Neural progenitor cell (in vitro differentiated cells): ENCODE results near the gene DHRS4. TPM values are rescaled to one million over a fixed set of nuclear protein-coding genes. Genes with fewer than 3 reads are reported as not detected.

ENCODE experiments used
- DNase-seq: peaks from one replicate; pipeline ENCODE4 v3.0.0-alpha.2; 2016; ENCODE audit warnings: low spot score
- H2AFZ ChIP-seq: fragments of 200-600 bp; sonication (generic); replicated peaks from 2 replicates; pipeline ENCODE4 v1.6.1; 2016; ENCODE audit warnings: antibody characterized with exemption
- H3F3A ChIP-seq: fragments of 200-600 bp; sonication (generic); 2 replicates; pipeline ENCODE4 v1.6.1; 2016; ENCODE audit warnings: antibody characterized with exemption, low read depth
- H3K27ac ChIP-seq: fragments of 200-600 bp; sonication (generic); 2 replicates; pipeline ENCODE4 v1.5.1; 2016; ENCODE audit warnings: mild to moderate bottlenecking
- H3K27me3 ChIP-seq: fragments of 200-600 bp; sonication (generic); 2 replicates; pipeline ENCODE4 v1.6.1; 2016; ENCODE audit warnings: mild to moderate bottlenecking, moderate library complexity
- H3K36me3 ChIP-seq: fragments of 200-600 bp; sonication (generic); 2 replicates; pipeline ENCODE4 v1.5.1; 2016
- H3K4me1 ChIP-seq: fragments of 200-600 bp; sonication (generic); 2 replicates; pipeline ENCODE4 v1.6.1; 2016; ENCODE audit warnings: mixed run types
- H3K4me2 ChIP-seq: fragments of 200-600 bp; sonication (generic); 2 replicates; pipeline ENCODE4 v1.6.1; 2016
- H3K4me3 ChIP-seq: fragments of 200-600 bp; sonication (generic); 2 replicates; pipeline ENCODE4 v1.5.1; 2016
- H3K79me2 ChIP-seq: fragments of 200-600 bp; sonication (generic); 2 replicates; pipeline ENCODE4 v1.6.1; 2016; ENCODE audit warnings: low read depth
- H3K9ac ChIP-seq: fragments of 200-600 bp; sonication (generic); 2 replicates; pipeline ENCODE4 v1.6.1; 2016
- H3K9me3 ChIP-seq: fragments of 200-600 bp; sonication (generic); 2 replicates; pipeline ENCODE4 v1.5.1; 2016; ENCODE audit warnings: low read depth
- H4K20me1 ChIP-seq: fragments of 200-600 bp; sonication (generic); 2 replicates; pipeline ENCODE4 v1.6.1; 2016; ENCODE audit warnings: low read depth
- H3K27ac Mint-ChIP-seq: 3 replicates; pipeline ENCODE4 v1.8.0; 2021; ENCODE audit warnings: mixed read lengths
- H3K27me3 Mint-ChIP-seq: 2 replicates; pipeline ENCODE4 v1.8.0; 2022; ENCODE audit warnings: low read depth, mild to moderate bottlenecking, inconsistent platforms, moderate library complexity, mixed read lengths; ENCODE audit not compliant: insufficient read depth
- H3K36me3 Mint-ChIP-seq: 3 replicates; pipeline ENCODE4 v1.8.0; 2021; ENCODE audit warnings: mixed read lengths
- H3K4me1 Mint-ChIP-seq: 3 replicates; pipeline ENCODE4 v1.8.0; 2021; ENCODE audit warnings: mixed read lengths
- H3K4me3 Mint-ChIP-seq: 3 replicates; pipeline ENCODE4 v1.8.0; 2021; ENCODE audit warnings: mild to moderate bottlenecking, moderate library complexity, mixed read lengths
- H3K9me3 Mint-ChIP-seq: 3 replicates; pipeline ENCODE4 v1.8.0; 2020; ENCODE audit warnings: mixed read lengths
- EZH2 ChIP-seq: fragments of 200-600 bp; sonication (generic); IDR thresholded peaks from 2 replicates; pipeline ENCODE4 v1.6.1; 2017; ENCODE audit warnings: antibody characterized with exemption, mild to moderate bottlenecking, moderate library complexity
- EZH2phosphoT487 ChIP-seq: fragments of 200-600 bp; sonication (generic); IDR thresholded peaks from 2 replicates; pipeline ENCODE4 v1.6.1; 2017; ENCODE audit warnings: antibody characterized with exemption
- total RNA-seq: library from RNA; depleted of rRNA; stranded (reverse); fragments of >200 nt; gene quantifications from 2 replicates; pipeline ENCODE4 v1.2.3, GENCODE V29; 2015; ENCODE audit warnings: low replicate concordance
- TF ChIP-seq, protein P1 (sequence below): fragments of 200-600 bp; sonication (generic); IDR thresholded peaks from 2 replicates; pipeline ENCODE4 v1.5.1; 2017; ENCODE audit warnings: antibody characterized with exemption, mild to moderate bottlenecking

DHRS4 gene
- total RNA-seq, 1 donor from 2014 or later: 18.6 TPM

DNA sequence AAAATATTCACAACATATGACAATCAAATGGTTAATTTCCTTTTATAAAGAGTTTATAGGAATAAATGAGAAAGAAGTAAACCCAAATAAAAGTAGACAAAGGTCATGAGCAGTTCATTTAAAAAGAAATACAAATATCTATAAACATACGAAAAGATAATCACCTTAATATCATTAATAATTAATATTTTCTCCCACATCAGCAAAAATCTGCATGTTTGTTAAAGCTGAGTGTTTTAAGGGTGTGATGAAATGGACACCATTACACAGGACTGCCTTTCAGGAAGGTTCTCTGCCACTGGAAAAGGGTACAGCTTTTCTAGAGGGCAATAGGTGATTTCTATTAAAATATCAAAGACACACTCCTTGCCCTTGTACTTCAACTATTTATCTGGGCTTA lies 14.7 kb upstream of the DHRS4 start:
- peaks cover 4% of the 10 kb centered on the region for H3K9me3 Mint-ChIP-seq
- no peak overlapping the region for H3K4me3 Mint-ChIP-seq
- Histone ChIP-seq H3F3A (no peaks in the 10 kb centered on the region), H4K20me1 (no peaks in the 10 kb centered on the region), H3K4me2 (no peak overlapping the region), H3K4me1 (no peaks in the 10 kb centered on the region), H3K27ac (no peak overlapping the region), H3K4me3 (no peak overlapping the region), H3K9ac (no peak overlapping the region), H3K9me3 (no peaks in the 10 kb centered on the region), H3K27me3 (no peaks in the 10 kb centered on the region), H3K79me2 (no peaks in the 10 kb centered on the region), H2AFZ (no peak overlapping the region), H3K36me3 (no peaks in the 10 kb centered on the region)
- TF ChIP-seq EZH2 (no peak), EZH2phosphoT487 (no peak)
- TF ChIP-seq, protein P1, sequence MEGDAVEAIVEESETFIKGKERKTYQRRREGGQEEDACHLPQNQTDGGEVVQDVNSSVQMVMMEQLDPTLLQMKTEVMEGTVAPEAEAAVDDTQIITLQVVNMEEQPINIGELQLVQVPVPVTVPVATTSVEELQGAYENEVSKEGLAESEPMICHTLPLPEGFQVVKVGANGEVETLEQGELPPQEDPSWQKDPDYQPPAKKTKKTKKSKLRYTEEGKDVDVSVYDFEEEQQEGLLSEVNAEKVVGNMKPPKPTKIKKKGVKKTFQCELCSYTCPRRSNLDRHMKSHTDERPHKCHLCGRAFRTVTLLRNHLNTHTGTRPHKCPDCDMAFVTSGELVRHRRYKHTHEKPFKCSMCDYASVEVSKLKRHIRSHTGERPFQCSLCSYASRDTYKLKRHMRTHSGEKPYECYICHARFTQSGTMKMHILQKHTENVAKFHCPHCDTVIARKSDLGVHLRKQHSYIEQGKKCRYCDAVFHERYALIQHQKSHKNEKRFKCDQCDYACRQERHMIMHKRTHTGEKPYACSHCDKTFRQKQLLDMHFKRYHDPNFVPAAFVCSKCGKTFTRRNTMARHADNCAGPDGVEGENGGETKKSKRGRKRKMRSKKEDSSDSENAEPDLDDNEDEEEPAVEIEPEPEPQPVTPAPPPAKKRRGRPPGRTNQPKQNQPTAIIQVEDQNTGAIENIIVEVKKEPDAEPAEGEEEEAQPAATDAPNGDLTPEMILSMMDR: no peak
- H3K4me1 Mint-ChIP-seq: peaks cover 3% of the 10 kb centered on the region
- H3K27me3 Mint-ChIP-seq: peaks cover 2% of the 10 kb centered on the region
- peaks cover 9% of the 10 kb centered on the region for H3K36me3 Mint-ChIP-seq
- no peak for DNase-seq
- no peak overlapping the region for H3K27ac Mint-ChIP-seq

DNA sequence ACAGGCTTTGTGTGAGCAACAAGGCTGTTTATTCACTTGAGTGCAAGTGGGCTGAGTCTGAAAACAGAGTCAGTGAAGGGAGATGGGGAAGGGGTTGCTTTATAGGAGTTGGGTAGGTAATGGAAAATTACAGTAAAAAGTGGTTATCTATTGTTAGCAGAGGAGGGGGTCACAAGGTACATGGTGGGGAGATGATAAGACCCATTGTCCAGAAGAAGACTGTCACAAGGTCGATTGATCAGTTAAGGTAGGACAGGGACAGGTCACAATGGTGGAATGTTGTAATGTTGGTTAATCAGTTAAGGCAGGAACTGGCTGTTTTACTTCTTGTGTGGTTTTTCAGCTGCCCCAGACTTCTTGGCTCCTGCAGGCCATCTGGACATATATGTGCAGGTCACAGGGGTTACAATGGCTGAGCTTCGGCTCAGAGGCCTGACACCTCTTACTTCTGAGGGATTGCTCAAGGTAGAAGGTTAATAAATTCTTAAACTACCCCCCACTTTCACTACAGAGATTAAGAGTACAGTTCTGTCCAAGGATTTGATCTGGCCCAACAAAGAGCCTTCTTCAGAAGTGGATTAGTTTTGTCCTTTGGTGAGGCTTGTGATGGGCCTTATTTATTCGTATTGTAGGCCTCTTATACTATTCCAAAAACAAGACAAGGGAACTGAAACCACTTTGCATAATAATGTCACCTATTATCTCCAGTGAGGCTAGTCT lies 13.8 kb upstream of the DHRS4 start:
- H3K36me3 Mint-ChIP-seq: peaks cover 9% of the 10 kb centered on the region
- TF ChIP-seq EZH2 (no peak), EZH2phosphoT487 (no peak)
- TF ChIP-seq, protein P1: no peak
- H3K27ac Mint-ChIP-seq: no peak overlapping the region
- no peak for DNase-seq
- no peak overlapping the region for H2AFZ ChIP-seq
- H3K4me3 ChIP-seq: no peak overlapping the region
- peaks cover 3% of the 10 kb centered on the region for H3K4me1 Mint-ChIP-seq
- H3K4me2 ChIP-seq: no peak overlapping the region
- H3K27me3 ChIP-seq: no peaks in the 10 kb centered on the region
- H3K9me3 Mint-ChIP-seq: peaks cover 7% of the 10 kb centered on the region
- H3F3A ChIP-seq: no peaks in the 10 kb centered on the region
- H3K9ac ChIP-seq: no peak overlapping the region
- no peaks in the 10 kb centered on the region for H3K9me3 ChIP-seq
- H4K20me1 ChIP-seq: no peaks in the 10 kb centered on the region
- H3K36me3 ChIP-seq: no peaks in the 10 kb centered on the region
- peaks cover 3% of the 10 kb centered on the region for H3K27me3 Mint-ChIP-seq
- H3K27ac ChIP-seq: no peak overlapping the region
- no peaks in the 10 kb centered on the region for H3K4me1 ChIP-seq
- no peaks in the 10 kb centered on the region for H3K79me2 ChIP-seq
- H3K4me3 Mint-ChIP-seq: no peak overlapping the region

DNA sequence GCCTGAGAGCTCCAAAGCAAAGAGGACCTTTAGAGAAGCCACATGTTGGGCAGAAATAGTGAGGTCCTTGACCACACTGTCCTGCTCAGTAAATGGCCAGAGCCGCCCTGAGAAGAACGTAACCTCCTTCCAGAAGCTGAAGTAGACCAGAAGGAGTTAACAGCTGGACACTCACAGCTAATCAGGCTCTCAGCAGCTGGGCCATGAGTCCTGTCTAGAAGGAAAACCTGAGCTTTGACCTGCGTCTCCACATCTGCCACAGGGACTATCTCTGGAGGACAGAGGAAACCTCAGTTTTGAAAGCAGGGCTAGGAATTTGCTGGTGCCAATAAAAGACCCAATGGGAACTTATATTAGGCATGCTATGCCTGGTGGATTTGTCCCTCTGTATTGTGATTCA lies 12.3 kb upstream of the DHRS4 start:
- peaks cover 14% of the 10 kb centered on the region for H3K9me3 Mint-ChIP-seq
- no peak overlapping the region for H3K4me3 Mint-ChIP-seq
- H4K20me1 ChIP-seq: no peaks in the 10 kb centered on the region
- no peak overlapping the region for H3K9ac ChIP-seq
- H3K27me3 Mint-ChIP-seq: peaks cover 3% of the 10 kb centered on the region
- no peak overlapping the region for H3K27ac Mint-ChIP-seq
- no peaks in the 10 kb centered on the region for H3K27me3 ChIP-seq
- no peaks in the 10 kb centered on the region for H3F3A ChIP-seq
- no peak overlapping the region for H3K4me2 ChIP-seq
- no peak overlapping the region for H2AFZ ChIP-seq
- no peaks in the 10 kb centered on the region for H3K4me1 ChIP-seq
- H3K27ac ChIP-seq: no peak overlapping the region
- no peak for DNase-seq
- H3K36me3 Mint-ChIP-seq: peaks cover 9% of the 10 kb centered on the region
- H3K4me1 Mint-ChIP-seq: peaks cover 3% of the 10 kb centered on the region
- no peaks in the 10 kb centered on the region for H3K79me2 ChIP-seq
- H3K4me3 ChIP-seq: no peak overlapping the region
- no peaks in the 10 kb centered on the region for H3K36me3 ChIP-seq
- TF ChIP-seq EZH2 (no peak), EZH2phosphoT487 (no peak)
- TF ChIP-seq, protein P1: no peak
- H3K9me3 ChIP-seq: no peaks in the 10 kb centered on the region
